ENCODE measurements around the gene CHRNA7.

The CHRNA7 gene

DNA sequence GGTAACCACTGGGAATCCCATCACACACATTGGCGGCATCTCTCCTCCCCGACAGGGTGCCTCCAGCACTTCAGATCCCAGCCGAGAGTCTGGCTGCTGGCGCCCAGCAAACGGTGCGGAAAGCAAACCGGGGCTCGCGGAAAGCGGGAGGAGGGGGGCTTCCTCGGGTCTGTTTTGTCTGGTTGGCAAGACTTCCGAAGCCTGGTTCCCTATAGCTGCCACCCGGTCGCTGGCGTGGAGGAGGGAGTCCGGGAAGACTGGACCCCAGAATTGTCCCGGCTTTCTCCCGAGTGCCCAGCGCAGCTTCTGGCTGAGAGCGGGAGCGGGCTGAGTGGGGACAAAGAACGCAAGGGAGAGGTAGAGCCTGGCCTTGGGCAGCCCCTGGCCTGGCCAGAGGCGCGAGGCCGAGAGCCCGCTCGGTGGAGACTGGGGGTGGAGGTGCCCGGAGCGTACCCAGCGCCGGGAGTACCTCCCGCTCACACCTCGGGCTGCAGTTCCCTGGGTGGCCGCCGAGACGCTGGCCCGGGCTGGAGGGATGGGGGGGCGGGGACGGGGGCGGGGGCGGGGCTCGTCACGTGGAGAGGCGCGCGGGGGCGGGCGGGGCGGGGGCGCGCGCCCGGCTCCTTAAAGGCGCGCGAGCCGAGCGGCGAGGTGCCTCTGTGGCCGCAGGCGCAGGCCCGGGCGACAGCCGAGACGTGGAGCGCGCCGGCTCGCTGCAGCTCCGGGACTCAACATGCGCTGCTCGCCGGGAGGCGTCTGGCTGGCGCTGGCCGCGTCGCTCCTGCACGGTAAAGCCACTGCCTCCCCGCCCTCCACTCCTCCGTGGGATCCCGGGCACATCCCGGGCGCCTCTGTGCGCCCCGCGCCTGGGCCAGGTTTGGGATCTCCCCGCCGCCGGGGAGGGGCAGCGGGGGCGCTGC, at the start of gene CHRNA7:
CHRNA7 (plus strand) TSS at position 654 of the 920 bp plus-strand sequence; CDS start at position 734, 80 bp downstream.
- no peaks in the 10 kb centered on the region for H3K9me3 Mint-ChIP-seq (ENCODE audit: low read depth)
- peaks cover 7% of the 10 kb centered on the region for H3K4me1 Mint-ChIP-seq (ENCODE audit: low read depth)

DNA sequence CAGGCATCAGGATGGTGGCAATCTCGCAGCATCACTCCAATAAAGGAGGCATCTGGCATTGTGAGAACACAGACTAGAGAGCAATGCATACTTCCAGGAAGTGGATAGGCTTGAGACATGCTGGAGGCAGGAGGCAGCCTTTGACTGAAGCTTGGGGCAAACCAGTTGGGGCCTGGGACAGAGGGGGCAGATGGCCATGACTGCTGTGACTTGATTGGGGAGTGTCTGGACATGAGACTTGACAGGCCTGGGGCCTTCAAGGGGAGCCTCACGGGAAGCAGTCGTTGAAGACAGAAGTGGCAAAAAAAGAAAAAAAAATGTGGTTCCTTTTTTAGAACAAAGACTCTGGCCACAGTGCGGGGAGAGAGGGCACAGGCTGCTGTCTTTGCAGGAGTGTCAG, 44.7 kb upstream of the CHRNA7 start:
- Mint-ChIP-seq H3K36me3 (peaks cover 2% of the 10 kb centered on the region), H3K4me3 (no peak overlapping the region), H3K27me3 (peaks cover 2% of the 10 kb centered on the region), H3K9me3 (ENCODE audit: low read depth) (no peaks in the 10 kb centered on the region), H3K27ac (no peak overlapping the region), H3K4me1 (ENCODE audit: low read depth) (peaks cover 9% of the 10 kb centered on the region)

More for the DNA sequence above, at the start of gene CHRNA7:
- no peak within 1 kb of the TSS for H3K27ac Mint-ChIP-seq
- H3K36me3 Mint-ChIP-seq, result no peaks in the 10 kb centered on the region
- peaks cover 34% of the 10 kb centered on the region for H3K27me3 Mint-ChIP-seq
- H3K4me3 Mint-ChIP-seq, result peak within 1 kb of the TSS; percentile 64

DNA sequence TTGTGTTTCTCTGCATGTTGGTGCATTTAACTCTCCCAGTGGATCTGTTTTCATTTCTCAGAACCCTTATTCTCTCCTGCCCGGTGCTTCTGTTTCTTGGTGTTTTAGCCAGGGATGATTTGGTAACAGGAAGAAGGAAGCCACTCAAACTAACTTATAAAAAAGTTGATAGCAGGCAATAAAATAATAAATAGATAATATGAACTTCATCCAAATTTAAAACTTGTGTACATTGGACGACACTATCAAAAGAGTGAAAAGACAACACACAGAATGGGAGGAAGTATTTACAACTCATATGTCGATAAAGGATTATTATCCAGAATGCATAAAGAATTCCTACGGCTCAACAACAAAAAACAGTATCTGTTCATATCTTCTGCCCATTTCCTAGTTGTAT, 37.3 kb upstream of the CHRNA7 start:
- Mint-ChIP-seq H3K4me3 (no peak overlapping the region), H3K36me3 (peaks cover 2% of the 10 kb centered on the region), H3K4me1 (ENCODE audit: low read depth) (no peaks in the 10 kb centered on the region), H3K9me3 (ENCODE audit: low read depth) (no peaks in the 10 kb centered on the region), H3K27ac (no peak overlapping the region), H3K27me3 (peaks cover 6% of the 10 kb centered on the region)

DNA sequence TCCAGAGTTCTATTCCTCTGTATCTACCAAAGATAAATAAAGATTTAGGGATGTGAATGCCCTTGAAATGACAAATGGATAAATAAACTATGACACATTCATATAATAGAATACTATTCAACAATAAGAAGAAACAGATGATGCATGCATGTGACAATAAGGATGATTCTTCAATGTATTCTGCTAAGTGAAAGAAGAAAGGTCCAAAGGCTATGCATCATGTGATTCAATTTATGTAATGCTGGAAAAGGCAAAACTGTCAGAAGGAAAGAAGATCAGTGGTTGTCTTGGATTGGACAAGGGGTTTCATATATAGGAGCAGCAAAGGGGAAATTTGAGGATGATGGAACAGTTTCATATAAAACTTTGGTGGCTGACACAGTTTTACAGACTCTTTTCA, 32.6 kb upstream of the CHRNA7 start:
- H3K27me3 Mint-ChIP-seq, result peaks cover 15% of the 10 kb centered on the region
- no peaks in the 10 kb centered on the region for H3K36me3 Mint-ChIP-seq
- no peak overlapping the region for H3K27ac Mint-ChIP-seq
- no peaks in the 10 kb centered on the region for H3K4me1 Mint-ChIP-seq (ENCODE audit: low read depth)
- no peak overlapping the region for H3K4me3 Mint-ChIP-seq
- no peaks in the 10 kb centered on the region for H3K9me3 Mint-ChIP-seq (ENCODE audit: low read depth)

DNA sequence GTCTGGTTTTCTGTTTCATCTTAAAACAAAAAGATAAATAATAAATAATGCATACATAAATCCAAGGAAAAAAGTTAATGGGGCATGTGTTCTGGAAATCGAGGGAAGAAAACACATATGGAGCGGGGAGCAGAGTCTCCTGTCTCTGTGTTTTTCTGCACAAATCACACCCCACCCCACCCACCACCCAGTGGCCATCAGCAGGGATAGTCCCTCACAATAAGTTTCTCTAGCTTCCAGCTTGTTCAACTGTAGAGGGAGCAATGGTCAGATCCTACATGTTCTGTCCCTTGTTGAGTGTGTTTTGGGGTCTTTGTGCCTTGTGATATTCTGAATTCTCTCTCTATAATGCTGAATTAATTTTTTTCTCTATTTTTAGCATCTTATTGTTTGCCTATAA, 26.8 kb upstream of the CHRNA7 start:
- no peaks in the 10 kb centered on the region for H3K9me3 Mint-ChIP-seq (ENCODE audit: low read depth)
- no peaks in the 10 kb centered on the region for H3K36me3 Mint-ChIP-seq
- peaks cover 23% of the 10 kb centered on the region for H3K27me3 Mint-ChIP-seq
- no peaks in the 10 kb centered on the region for H3K4me1 Mint-ChIP-seq (ENCODE audit: low read depth)
- no peak overlapping the region for H3K4me3 Mint-ChIP-seq
- no peak overlapping the region for H3K27ac Mint-ChIP-seq

DNA sequence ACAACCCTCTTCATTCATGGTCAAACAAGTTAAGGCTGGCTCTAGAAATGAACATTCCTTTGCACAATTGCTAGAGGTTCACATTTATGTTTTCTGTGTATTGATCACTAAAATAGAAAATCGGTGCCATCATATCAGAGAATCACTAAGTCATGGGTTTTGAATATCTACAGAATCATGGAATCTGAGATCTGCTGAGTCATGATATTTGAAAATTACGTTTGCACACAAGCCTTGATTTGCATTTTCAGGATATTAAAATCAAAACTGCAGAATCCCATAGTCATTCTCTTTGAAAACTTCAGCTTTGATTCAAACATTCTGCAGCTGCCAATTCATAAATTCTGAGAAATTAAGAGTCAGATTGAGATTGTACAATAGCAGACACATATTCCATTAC, 26.1 kb upstream of the CHRNA7 start:
- Mint-ChIP-seq H3K27ac (no peak overlapping the region), H3K9me3 (ENCODE audit: low read depth) (no peaks in the 10 kb centered on the region), H3K4me1 (ENCODE audit: low read depth) (no peaks in the 10 kb centered on the region), H3K36me3 (no peaks in the 10 kb centered on the region), H3K27me3 (peaks cover 26% of the 10 kb centered on the region), H3K4me3 (no peak overlapping the region)

DNA sequence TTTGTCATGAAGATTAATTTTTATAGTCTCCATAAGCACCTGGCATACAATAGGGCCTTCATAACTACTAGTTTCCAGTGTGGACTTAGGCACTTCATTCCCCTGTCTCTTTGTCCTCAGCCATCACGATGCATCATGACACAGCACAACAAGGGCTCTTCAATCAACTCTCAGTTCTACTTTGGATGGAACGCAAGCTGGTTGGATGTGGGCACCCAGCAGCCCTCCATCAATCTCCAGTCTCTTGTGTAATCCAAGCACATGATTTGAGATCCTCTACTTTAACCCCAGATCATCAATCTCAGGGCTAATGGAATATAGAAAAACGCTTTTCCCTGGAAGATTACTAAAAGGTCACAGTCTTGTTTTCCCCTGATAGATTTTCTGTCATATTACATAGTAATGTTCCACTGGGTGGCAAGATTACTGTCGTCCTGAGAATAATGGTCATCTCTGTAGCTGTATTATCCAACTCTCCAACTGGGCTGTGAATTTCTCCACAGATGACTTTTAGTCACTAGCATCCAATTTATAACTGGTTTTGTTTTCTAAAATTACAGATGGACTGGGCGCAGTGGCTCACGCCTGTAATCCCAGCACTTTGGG, 22.9 kb upstream of the CHRNA7 start:
- Mint-ChIP-seq H3K27me3 (peaks cover 17% of the 10 kb centered on the region), H3K9me3 (ENCODE audit: low read depth) (no peaks in the 10 kb centered on the region), H3K4me1 (ENCODE audit: low read depth) (no peaks in the 10 kb centered on the region), H3K27ac (no peak overlapping the region), H3K36me3 (no peaks in the 10 kb centered on the region), H3K4me3 (no peak overlapping the region)

DNA sequence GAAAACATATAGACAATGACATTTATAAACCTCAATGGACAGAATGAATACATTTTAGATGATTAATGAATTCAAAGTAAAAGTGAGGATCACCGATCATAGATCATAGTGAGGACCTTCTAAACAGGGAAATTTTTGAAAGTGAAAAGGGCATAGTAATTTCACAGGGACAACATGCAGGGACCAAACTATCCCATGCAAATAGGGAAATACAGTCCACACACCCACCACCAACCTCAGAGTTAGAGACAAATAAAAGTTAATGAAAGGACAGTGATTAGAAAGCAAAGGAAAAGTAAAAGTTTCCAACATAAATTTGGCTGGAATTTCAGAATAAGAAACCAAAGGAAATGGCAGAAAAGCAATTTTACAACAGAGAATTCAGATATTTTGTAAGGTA, 15.4 kb upstream of the CHRNA7 start:
- Mint-ChIP-seq H3K9me3 (ENCODE audit: low read depth) (no peaks in the 10 kb centered on the region), H3K27me3 (peaks cover 12% of the 10 kb centered on the region), H3K36me3 (no peaks in the 10 kb centered on the region), H3K4me1 (ENCODE audit: low read depth) (no peaks in the 10 kb centered on the region), H3K4me3 (no peak overlapping the region), H3K27ac (no peak overlapping the region)

DNA sequence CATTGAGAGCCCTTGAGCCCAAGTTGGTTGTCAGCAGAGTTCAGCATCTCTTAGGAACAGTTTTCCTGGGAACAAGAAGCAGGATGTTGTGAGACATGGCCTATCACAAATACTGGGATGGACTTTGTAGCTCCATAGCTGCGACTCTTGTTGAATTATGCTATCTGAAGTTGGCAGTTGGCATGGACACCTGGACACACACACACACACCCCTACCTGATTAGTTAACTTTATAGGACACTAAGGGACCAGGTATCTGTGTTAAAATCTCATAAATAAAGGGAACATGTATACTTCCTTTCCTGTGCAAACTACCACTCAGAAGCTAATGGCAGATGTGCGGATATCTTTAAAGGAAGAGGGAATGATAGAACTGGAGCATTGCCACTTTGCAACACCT, 10.2 kb upstream of the CHRNA7 start:
- Mint-ChIP-seq H3K36me3 (no peaks in the 10 kb centered on the region), H3K27me3 (peaks cover 15% of the 10 kb centered on the region)

DNA sequence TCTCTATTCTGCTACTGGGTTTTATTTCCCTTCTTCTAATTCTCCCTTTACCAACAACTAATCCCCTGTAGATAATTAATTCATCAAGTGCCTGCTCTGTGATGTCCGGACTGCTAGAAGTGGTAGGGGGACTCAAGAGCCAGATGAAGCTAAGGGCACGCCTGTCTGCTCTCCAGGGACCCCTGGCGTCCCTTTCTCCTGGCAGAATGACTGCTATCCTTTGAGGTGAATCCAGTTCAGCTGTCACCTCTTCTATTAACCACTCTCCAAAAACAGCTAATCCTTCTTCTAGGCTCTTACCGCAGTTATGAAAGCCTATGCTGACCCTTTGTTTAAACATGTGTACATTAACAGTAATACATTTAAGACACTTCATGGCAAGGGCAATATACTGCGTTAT, 1.4 kb upstream of the CHRNA7 start:
- no peak overlapping the region for H3K4me3 Mint-ChIP-seq
- H3K36me3 Mint-ChIP-seq, result no peaks in the 10 kb centered on the region
- no peak overlapping the region for H3K27ac Mint-ChIP-seq
- H3K27me3 Mint-ChIP-seq, result peaks cover 35% of the 10 kb centered on the region
- H3K4me1 Mint-ChIP-seq (ENCODE audit: low read depth), result peaks cover 7% of the 10 kb centered on the region
- no peaks in the 10 kb centered on the region for H3K9me3 Mint-ChIP-seq (ENCODE audit: low read depth)

More for the DNA sequence above, 10.2 kb upstream of the CHRNA7 start:
- H3K27ac Mint-ChIP-seq, result no peak overlapping the region
- H3K4me3 Mint-ChIP-seq, result no peak overlapping the region
- H3K4me1 Mint-ChIP-seq (ENCODE audit: low read depth), result no peaks in the 10 kb centered on the region
- H3K9me3 Mint-ChIP-seq (ENCODE audit: low read depth), result no peaks in the 10 kb centered on the region

DNA sequence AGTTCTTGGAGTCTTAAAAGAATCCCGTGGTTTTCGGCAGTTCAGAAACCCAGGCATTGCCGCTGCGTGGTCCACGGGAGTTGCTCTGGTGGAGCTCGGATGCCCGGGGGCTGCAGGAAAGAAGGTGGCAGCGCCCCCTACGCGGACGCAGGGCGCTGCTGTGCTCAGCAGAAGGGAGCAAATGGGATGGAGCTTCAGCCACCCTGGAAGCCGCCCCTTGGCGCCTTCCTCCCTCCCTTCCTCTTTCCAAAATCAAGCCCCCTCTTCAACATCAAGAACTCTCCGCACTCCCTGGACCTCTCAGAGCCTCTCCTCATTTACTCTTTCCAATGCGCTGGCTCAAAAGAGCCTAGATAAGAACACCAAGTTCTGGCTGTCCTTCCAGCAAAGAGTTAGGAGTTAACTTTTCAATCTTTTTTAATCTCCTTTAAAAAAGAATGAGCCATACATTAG, 880 bp upstream of the CHRNA7 start:
- peaks cover 32% of the 10 kb centered on the region for H3K27me3 Mint-ChIP-seq
- peak overlapping the region; percentile 61 for H3K4me3 Mint-ChIP-seq
- H3K27ac Mint-ChIP-seq, result no peak overlapping the region
- peaks cover 7% of the 10 kb centered on the region for H3K4me1 Mint-ChIP-seq (ENCODE audit: low read depth)
- no peaks in the 10 kb centered on the region for H3K36me3 Mint-ChIP-seq
- no peaks in the 10 kb centered on the region for H3K9me3 Mint-ChIP-seq (ENCODE audit: low read depth)

DNA sequence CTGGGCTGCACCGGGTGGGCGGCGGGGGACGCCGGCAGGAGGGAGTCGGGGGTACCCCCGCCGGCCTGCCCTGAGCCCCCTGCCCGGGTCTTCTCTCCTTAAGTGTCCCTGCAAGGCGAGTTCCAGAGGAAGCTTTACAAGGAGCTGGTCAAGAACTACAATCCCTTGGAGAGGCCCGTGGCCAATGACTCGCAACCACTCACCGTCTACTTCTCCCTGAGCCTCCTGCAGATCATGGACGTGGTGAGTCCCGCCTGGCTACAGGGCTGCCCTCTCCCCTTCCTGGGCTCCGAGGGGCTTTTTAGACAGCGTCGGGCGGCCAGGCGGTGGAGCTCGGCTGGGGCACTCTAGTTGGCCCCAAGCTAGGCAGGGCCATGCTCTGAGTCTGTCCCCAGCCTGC, 480 bp downstream of the CHRNA7 start:
- Mint-ChIP-seq H3K4me3 (peak overlapping the region; percentile 64), H3K27ac (no peak overlapping the region), H3K27me3 (peaks cover 34% of the 10 kb centered on the region), H3K36me3 (no peaks in the 10 kb centered on the region), H3K9me3 (ENCODE audit: low read depth) (no peaks in the 10 kb centered on the region), H3K4me1 (ENCODE audit: low read depth) (peaks cover 7% of the 10 kb centered on the region)

DNA sequence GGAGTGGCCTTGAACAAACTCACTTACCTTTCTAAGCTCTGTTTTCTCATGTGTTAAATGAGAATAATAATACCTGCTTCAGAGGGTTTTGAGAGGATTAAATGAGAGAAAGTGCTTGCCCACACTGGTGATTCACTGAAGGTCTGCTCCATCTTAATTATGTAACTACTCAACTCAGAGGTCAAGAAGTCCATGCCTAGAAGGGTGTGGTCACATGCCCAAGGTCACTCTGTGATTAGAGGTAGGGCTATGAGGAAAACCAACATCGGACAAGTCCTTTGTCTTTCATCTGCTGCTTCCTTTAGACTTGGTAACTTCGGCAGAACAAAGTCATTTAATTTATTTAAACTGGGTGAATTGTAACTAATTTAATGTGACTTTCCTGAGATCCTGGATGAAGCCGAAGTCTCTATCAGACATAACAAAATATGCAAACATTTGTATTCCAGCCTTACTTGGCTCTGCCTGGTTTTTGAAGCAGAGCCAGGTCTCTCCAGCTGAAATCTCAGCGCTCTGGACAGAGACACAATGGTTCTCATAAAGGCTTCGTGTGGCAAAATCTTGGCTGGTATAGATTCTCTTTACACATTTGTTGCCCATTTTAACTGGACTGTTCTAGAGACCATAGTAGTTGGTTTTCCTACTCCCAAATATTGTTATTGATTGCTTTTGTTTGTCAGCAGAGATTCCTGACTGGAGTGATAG, 3.0 kb downstream of the CHRNA7 start:
- Mint-ChIP-seq H3K27ac (no peak overlapping the region), H3K4me3 (no peak overlapping the region), H3K9me3 (ENCODE audit: low read depth) (no peaks in the 10 kb centered on the region), H3K27me3 (peaks cover 33% of the 10 kb centered on the region), H3K4me1 (ENCODE audit: low read depth) (peaks cover 7% of the 10 kb centered on the region), H3K36me3 (no peaks in the 10 kb centered on the region)

DNA sequence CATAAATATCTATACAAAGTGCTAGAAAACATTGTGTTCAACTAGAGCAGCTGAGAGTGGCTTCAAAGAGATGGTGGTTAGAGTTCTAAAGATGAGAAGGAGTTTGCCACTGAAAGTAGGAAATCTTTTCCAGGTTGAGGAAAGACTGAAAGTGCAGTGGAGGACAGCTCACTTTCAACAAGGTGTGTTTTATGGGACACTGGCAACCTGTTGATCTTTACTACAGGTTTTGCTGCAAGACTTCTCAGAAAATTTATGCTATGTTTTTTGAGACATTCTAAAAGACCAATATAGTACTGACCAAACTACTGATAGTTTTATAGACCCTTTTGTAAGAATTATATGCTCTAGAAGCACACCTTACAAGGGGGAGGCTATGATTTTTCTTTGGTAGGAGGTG, 3.8 kb downstream of the CHRNA7 start:
- Mint-ChIP-seq H3K27ac (no peak overlapping the region), H3K36me3 (no peaks in the 10 kb centered on the region)

DNA sequence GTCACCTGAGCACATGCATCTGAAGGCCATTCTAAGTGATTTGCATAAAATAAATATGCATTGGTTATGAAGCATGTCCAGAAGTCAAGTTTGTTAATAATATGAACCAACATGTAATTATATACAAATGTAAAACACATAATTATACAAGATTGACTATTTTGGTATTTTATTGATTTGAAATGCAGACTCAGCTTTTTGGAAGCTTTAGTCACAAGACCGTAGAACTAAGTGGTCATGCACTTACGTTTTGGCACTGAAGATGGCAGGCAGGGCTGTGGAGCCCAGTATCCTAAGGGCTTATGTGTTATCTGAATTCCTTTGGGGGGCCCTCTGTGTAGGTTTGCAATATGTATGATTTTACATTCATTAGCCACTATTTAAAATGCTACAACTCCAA, 5.0 kb downstream of the CHRNA7 start:
- H3K27me3 Mint-ChIP-seq, result peaks cover 35% of the 10 kb centered on the region
- H3K9me3 Mint-ChIP-seq (ENCODE audit: low read depth), result no peaks in the 10 kb centered on the region
- no peak overlapping the region for H3K4me3 Mint-ChIP-seq
- peaks cover 6% of the 10 kb centered on the region for H3K4me1 Mint-ChIP-seq (ENCODE audit: low read depth)
- H3K27ac Mint-ChIP-seq, result no peak overlapping the region
- H3K36me3 Mint-ChIP-seq, result no peaks in the 10 kb centered on the region

More for the DNA sequence above, 3.8 kb downstream of the CHRNA7 start:
- Mint-ChIP-seq H3K4me3 (no peak overlapping the region), H3K27me3 (peaks cover 29% of the 10 kb centered on the region), H3K4me1 (ENCODE audit: low read depth) (peaks cover 7% of the 10 kb centered on the region), H3K9me3 (ENCODE audit: low read depth) (no peaks in the 10 kb centered on the region)

All from activated naive CD8-positive, alpha-beta T cell (primary cell).